ENCODE measurements around the gene LCAT.
"Not testable (repeated sequence)": the region's sequence is repeated elsewhere in the genome, so short reads cannot be mapped to it uniquely, and the experiment has no call there.

LCAT gene

DNA sequence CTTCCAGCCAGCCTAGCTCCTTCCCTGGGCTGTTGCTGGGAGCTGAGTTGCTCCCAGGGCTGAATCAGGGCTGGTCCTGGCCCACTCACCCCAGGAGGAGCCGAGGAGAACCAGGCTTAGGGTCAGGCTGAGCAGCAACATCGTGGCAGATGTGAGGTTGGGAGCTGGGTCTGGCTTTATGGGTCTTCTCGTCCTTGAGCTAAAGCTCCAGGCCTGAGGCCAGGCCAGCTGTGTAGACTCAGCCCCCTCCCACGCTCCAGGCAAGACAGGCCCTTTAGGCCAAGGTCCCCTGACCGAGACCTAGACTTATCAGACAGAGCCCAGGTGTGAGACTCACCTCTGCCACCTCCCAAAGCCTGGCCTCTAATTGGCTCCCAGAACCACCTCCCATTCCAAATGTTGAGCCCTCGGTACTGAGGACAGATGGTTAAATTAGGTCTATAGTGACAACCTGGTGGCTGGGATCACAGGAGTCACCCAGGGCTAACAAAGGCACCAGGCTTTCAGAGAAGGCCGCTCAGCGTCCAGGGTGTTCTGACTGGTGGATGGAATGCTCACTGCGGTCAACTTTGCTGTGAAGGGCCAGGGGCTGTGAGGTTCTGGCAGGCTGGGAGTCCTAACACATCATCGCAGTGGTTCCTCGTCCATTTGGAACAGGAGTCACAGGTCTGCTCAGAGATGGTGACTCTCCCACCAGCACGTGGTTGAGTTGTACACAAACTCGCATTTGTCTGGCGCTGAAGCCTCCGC, 12.0 kb downstream of the LCAT start, which contains the start of gene CTRL:
CTRL (minus strand) TSS at position 151 of the 750 bp plus-strand sequence; CDS start at position 141, 10 bp downstream.
- DNase-seq (ENCODE audit: low read depth): no peak

GRCh38 chr16:67930678-67931211, 13.2 kb downstream of the LCAT start:
- no peak for DNase-seq (ENCODE audit: low read depth)

GRCh38 chr16:67930191-67930590, 13.7 kb downstream of the LCAT start:
- DNase-seq (ENCODE audit: low read depth): no peak

GRCh38 chr16:67928561-67929364, 15.2 kb downstream of the LCAT start:
- DNase-seq (ENCODE audit: low read depth): no peak

DNA sequence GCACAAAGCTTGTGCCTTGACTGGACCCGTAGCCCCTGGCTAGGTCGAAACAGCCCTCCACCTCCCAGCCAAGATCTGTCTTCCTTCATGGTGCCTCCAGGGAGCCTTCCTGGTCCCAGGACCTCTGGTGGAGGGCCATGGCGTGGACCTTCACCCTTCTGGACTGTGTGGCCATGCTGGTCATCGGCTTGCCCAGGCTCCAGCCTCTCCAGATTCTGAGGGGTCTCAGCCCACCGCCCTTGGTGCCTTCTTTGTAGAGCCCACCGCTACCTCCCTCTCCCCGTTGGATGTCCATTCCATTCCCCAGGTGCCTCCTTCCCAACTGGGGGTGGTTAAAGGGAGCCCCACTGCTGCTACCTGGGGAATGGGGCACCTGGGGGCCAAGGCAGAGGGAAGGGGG, 15.8 kb downstream of the LCAT start:
- no peak for DNase-seq (ENCODE audit: low read depth)

- no peak for DNase-seq (ENCODE audit: low read depth)
Observed at GRCh38 chr16:67927131-67927941, 16.6 kb downstream of the LCAT start.

GRCh38 chr16:67926181-67926750, 17.7 kb downstream of the LCAT start:
- no peak for DNase-seq (ENCODE audit: low read depth)

- DNase-seq (ENCODE audit: low read depth): no peak
Observed at GRCh38 chr16:67924140-67924906, 19.6 kb downstream of the LCAT start.

GRCh38 chr16:67923414-67924116, 20.4 kb downstream of the LCAT start:
- no peak for DNase-seq (ENCODE audit: low read depth)

- DNase-seq (ENCODE audit: low read depth): no peak
Observed at GRCh38 chr16:67922740-67923139, 21.2 kb downstream of the LCAT start.

DNA sequence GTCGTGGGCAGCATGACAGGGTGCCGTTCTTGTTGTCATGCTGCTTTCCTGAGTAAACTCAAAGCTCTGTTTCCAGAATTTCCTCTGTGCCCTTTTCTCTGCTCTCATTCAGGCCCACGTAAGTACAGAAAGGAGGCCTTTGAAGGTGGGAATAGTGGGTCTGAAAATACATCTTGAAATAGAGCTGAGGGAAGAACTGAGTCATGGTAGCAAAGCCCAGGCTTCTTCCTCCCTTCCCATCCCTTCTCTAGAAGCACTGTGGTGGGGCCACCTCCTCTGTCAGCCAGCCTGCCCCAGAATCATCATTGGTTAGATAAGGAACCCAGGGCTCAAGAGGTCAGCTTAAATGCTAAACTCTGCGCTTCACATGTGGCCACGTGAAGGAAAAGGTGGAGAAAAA, 21.7 kb downstream of the LCAT start:
- DNase-seq (ENCODE audit: low read depth): no peak

DNA sequence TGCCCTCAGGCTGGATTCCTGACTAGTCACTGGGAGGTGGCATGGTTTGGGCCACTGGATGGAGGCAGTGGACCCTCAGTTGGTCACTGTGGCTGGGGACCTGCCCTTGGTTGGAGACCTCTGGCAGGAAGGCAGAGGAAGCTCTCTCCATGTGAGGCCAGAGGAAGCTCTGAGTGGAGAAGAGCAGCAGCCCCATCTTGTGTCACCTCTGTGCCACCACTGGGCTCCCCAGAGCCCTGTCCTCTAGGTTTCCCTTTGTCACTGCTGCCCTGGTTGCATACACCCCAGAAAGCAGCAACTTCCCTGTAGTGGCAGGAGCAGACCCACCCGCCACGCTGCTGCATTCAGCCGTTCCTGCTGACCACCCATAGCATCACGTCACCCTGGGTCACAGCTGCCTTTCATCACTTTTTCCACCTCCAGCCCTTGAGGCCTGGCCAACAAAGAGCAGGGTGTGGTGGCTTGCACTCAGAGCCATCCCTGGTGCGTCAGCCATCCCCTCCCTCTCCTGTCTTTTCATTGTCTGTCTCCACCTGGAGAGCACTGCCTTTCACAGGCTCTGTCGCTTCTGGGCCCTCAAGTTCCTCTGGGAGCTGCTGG, 24.2 kb downstream of the LCAT start:
- no peak for DNase-seq (ENCODE audit: low read depth)

DNA sequence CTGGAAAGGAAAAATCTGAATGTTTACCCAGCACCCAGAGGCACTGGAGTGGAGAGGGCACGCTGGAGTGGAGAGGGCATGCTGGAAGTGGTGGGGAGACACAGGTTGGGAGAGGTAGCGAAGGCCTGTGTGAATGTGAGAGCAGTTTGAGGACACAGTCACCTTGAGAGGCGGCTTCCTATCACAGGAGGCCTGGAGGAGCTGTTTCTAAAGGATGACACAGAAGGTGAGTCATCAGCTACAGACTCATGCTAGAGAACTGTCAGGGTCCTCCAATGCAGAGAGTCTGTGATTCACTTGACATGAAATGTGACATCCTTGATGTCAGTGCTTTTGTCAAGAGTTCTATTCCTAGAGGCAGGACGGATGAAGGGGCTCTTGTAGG, 26.1 kb downstream of the LCAT start:
- no peak for DNase-seq (ENCODE audit: low read depth)

GRCh38 chr16:67917140-67917851, 26.6 kb downstream of the LCAT start:
- DNase-seq (ENCODE audit: low read depth): no peak

- DNase-seq (ENCODE audit: low read depth): no peak
Observed at GRCh38 chr16:67915831-67916723, 27.8 kb downstream of the LCAT start.

DNA sequence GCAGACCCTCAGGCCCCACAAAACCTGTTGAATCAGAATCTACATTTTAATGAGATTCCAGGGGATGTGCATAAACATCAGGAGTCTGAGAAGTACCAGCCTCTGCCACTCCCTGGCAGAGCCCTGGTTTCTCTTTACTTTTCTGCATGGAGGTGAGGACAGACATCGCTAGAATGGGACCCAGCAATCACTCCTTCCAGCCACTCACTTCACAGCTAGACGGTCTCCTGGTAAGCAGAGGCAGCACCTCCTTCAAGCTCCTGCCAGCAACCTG, 28.5 kb downstream of the LCAT start:
- DNase-seq (ENCODE audit: low read depth): not testable (repeated sequence)

DNA sequence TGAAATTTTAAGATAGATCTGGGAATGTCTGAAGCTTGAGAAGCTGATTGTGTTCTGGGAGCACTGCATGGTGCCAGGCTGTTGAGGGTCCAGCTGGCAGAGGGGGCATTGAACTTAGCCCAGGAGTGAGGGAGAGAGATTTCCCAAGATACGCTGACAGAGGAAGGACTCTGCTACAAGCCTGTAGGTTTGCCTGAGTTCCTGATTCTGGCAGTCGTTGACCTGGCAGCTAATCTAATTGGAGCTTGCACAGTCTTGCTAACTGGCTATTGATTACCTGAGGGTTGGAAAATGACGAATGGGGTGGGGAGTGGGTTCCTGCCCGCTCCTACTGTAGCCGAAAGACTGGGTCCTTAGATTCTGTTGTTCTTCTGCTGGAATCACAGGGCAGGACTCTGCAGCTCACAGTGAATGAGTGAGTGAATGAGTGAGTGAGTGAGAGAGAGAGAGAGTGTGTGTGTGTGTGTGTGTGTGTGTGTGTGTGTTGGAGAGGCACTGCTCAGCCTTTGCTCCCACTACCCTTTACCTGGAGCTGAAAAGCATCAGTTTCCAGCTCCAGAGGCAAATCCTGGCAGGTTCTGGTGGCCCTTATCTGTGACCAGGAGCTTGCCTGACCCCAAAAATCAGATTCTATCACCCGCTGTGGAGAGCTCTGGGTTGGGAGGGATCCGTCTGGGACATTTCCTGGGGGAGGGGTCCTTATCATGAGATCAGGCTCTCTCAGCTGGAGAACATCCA, 29.0 kb downstream of the LCAT start:
- DNase-seq (ENCODE audit: low read depth): no peak

DNA sequence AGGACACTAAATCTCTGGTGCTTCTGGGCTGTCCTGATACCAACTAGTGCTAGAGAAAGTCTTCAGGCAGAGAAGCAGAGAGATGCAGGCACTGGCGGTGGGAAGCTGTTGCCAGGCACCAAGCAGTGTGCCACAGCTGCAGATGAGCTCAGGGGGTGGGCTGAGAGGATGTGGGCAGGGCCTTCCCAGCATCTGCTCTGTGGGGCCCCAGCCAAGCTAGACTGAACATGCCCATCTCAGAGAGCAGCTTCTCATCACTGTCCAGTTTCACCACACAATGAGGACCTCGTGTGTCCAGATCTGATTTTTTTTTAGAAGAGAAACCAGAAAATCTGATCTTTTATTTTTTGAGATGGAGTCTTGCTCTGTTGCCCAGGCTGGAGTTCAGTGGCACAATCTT, 33.8 kb downstream of the LCAT start:
- DNase-seq (ENCODE audit: low read depth): no peak

All from non-pigmented ciliary epithelial cell (primary cell).